ENCODE measurements around the gene TMEM62. TPM values are rescaled to one million over a fixed set of nuclear protein-coding genes. Genes with fewer than 3 reads are reported as not detected.

Gene TMEM62
- polyA plus RNA-seq, 3 donors = 10.5 to 11.3 (median 10.8) TPM

DNA sequence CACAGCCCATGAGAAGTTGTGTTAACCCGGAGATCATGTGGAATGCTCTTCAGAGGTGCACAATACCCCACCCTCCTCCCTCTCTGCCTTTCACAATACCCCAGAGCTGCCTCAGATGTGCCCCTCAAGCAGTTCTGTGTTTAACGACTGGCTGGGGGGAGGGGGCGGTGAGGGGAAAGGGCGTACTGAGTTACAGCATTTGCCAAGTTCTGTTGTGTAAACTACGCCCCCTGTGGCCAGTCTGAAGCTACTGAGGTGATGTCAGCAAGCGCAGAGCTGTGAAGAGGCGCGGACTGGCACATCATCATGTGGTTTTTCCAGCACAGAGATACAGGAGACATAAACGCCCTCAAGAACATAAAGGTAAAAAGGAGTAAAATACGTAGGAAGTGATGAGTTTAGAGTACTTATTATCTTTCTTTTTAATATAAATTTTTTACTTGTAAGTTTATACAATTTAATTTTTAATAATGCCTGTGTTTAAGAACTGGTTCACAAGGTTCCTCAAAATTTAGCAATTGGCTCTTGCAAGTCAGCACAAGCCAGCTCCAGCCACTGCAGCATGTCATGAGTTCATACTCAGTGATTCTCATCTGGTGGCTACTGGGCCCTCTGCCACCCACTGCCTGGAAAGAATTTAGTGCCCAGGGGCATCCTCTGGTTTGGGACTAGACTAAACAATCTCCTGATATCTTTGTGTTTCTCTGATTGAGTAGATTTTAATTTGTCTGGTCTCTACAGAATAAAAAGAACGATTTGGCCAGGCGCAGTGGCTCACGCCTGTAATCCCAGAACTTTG lies 85.7 kb downstream of the TMEM62 start:
- H3K4me3 Mint-ChIP-seq = no peak overlapping the region
- Histone ChIP-seq H3K4me2 (replicated peaks; ENCODE audit: extremely low read depth, low read length, poor library complexity, severe bottlenecking) (no peak overlapping the region), H4K20me1 (ENCODE audit: insufficient read depth, low read length) (no peaks in the 10 kb centered on the region), H3K27ac (ENCODE audit: low read depth in 1 of 2, low read length in 2 of 2) (no peak overlapping the region), H3K36me3 (replicated peaks in 1 of 2; ENCODE audit: control insufficient read depth in 1 of 2, insufficient read depth in 2 of 2, low read length in 2 of 2) (no peaks in the 10 kb centered on the region), H2AFZ (ENCODE audit: insufficient read depth, low read depth, low read length, poor library complexity, severe bottlenecking) (no peak overlapping the region), H3K4me3 (replicated peaks in 1 of 3; ENCODE audit: low read depth in 2 of 3, low read length in 3 of 3) (no peak overlapping the region), H3K9ac (ENCODE audit: insufficient read depth, low read length, poor library complexity, severe bottlenecking) (no peak overlapping the region), H3K27me3 (ENCODE audit: control insufficient read depth in 2 of 2, insufficient read depth in 2 of 2, low read length in 2 of 2) (no peaks in the 10 kb centered on the region), H3K9me3 (replicated peaks in 1 of 2; ENCODE audit: control insufficient read depth in 1 of 2, insufficient read depth in 1 of 2, low read length in 2 of 2) (no peaks in the 10 kb centered on the region), H3K4me1 (ENCODE audit: control insufficient read depth in 1 of 2, insufficient read depth in 2 of 2, low read length in 2 of 2) (no peaks in the 10 kb centered on the region), H3K79me2 (ENCODE audit: insufficient read depth, low read length) (no peaks in the 10 kb centered on the region)
- H3K4me1 Mint-ChIP-seq = no peaks in the 10 kb centered on the region
- H3K27ac Mint-ChIP-seq = no peak overlapping the region
- no peaks in the 10 kb centered on the region for H3K36me3 Mint-ChIP-seq
- H3K9me3 Mint-ChIP-seq = peaks cover 0 to 8% (median 4%) of the 10 kb centered on the region in 7 donors
- H3K27me3 Mint-ChIP-seq (ENCODE audit: low read depth in 3 of 3) = peaks cover 5 to 9% (median 7%) of the 10 kb centered on the region in 3 donors
- DNase-seq = no peak
- intact Hi-C loops (cut with micrococcal nuclease) = no loop called here
- 76% methylated on average over 5 of the region's 13 CpGs for WGBS (ENCODE audit: insufficient coverage)
- TF ChIP-seq, protein P1, sequence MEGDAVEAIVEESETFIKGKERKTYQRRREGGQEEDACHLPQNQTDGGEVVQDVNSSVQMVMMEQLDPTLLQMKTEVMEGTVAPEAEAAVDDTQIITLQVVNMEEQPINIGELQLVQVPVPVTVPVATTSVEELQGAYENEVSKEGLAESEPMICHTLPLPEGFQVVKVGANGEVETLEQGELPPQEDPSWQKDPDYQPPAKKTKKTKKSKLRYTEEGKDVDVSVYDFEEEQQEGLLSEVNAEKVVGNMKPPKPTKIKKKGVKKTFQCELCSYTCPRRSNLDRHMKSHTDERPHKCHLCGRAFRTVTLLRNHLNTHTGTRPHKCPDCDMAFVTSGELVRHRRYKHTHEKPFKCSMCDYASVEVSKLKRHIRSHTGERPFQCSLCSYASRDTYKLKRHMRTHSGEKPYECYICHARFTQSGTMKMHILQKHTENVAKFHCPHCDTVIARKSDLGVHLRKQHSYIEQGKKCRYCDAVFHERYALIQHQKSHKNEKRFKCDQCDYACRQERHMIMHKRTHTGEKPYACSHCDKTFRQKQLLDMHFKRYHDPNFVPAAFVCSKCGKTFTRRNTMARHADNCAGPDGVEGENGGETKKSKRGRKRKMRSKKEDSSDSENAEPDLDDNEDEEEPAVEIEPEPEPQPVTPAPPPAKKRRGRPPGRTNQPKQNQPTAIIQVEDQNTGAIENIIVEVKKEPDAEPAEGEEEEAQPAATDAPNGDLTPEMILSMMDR (IDR thresholded peaks at IDR 0.05) = peak; percentile 24

DNA sequence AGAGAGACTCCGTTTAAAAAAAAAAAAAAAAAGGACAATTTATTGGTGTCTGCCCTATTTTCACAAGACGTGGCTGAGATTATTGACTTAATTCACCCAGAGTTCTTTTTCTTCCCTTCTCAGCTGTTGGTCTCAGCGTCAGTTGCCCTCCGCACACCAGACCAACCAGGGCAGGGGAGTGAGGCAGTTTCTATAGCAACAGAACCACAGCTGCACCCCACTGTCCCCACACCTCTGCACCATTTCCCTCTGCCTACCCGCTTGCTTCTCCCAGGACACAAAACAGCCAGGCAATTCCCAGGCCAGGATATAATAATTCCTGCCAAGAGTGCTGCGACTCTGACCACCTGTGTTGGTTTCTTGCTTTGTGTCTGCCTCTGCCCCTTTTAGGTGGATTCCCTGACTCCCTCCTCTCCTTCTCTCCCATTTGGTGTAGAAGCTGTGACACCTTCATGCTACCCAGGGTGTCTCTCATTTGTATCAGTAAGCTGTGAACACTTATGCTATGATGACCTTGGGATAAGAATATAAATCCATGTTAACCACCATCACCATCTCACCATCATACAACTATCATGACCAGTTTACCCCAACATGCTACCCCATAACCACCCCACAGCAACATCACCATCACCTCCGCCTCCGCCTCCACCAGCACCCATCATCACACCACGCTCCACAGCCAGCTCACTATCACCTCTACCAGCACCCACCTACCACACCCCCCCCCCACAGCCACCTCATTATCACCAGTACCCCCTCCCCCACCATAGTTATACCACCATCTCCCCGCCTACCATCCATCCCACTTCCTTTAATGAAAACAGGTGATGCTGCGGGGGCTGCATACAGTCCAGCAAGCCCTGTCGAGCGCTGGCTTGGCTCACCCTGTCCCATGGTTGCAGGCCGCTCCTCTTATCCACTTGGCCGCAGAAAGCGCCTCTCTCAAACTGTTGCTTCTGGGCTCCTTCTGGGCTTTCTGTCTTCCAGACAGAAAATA lies 86.8 kb downstream of the TMEM62 start:
- Histone ChIP-seq H3K4me1 (ENCODE audit: control insufficient read depth in 1 of 2, insufficient read depth in 2 of 2, low read length in 2 of 2) (no peaks in the 10 kb centered on the region), H3K27ac (ENCODE audit: low read depth in 1 of 2, low read length in 2 of 2) (no peak overlapping the region), H3K9ac (ENCODE audit: insufficient read depth, low read length, poor library complexity, severe bottlenecking) (no peak overlapping the region), H3K4me2 (replicated peaks; ENCODE audit: extremely low read depth, low read length, poor library complexity, severe bottlenecking) (no peak overlapping the region), H2AFZ (ENCODE audit: insufficient read depth, low read depth, low read length, poor library complexity, severe bottlenecking) (no peak overlapping the region), H3K36me3 (replicated peaks in 1 of 2; ENCODE audit: control insufficient read depth in 1 of 2, insufficient read depth in 2 of 2, low read length in 2 of 2) (no peaks in the 10 kb centered on the region), H3K9me3 (replicated peaks in 1 of 2; ENCODE audit: control insufficient read depth in 1 of 2, insufficient read depth in 1 of 2, low read length in 2 of 2) (no peaks in the 10 kb centered on the region), H3K4me3 (replicated peaks in 1 of 3; ENCODE audit: low read depth in 2 of 3, low read length in 3 of 3) (no peak overlapping the region), H3K27me3 (ENCODE audit: control insufficient read depth in 2 of 2, insufficient read depth in 2 of 2, low read length in 2 of 2) (no peaks in the 10 kb centered on the region), H4K20me1 (ENCODE audit: insufficient read depth, low read length) (no peaks in the 10 kb centered on the region), H3K79me2 (ENCODE audit: insufficient read depth, low read length) (no peaks in the 10 kb centered on the region)
- Mint-ChIP-seq H3K36me3 (no peaks in the 10 kb centered on the region), H3K4me1 (no peaks in the 10 kb centered on the region), H3K27me3 (ENCODE audit: low read depth in 3 of 3) (peaks cover 9 to 10% (median 9%) of the 10 kb centered on the region in 3 donors), H3K9me3 (peaks cover 0 to 8% (median 4%) of the 10 kb centered on the region in 7 donors), H3K4me3 (no peak overlapping the region), H3K27ac (no peak overlapping the region)
- WGBS (ENCODE audit: insufficient coverage) = 97% methylated on average over 13 of the region's 16 CpGs
- DNase-seq = no peak
- intact Hi-C loops (cut with micrococcal nuclease) = no loop called here
- TF ChIP-seq, protein P1 (IDR thresholded peaks at IDR 0.05) = no peak
